DOHH2 (cell line): Measurements from ENCODE around the gene BCL2L13.

Source experiments
- CTCF ChIP-seq: fragments of 200-600 bp; sonication (generic); IDR thresholded peaks from one replicate; pipeline ENCODE4 v1.5.1; 2014; ENCODE audit warnings: antibody characterized with exemption, mild to moderate bottlenecking, low read depth, low read length; ENCODE audit not compliant: poor library complexity, severe bottlenecking
- EZH2phosphoT487 ChIP-seq: fragments of 200-600 bp; sonication (generic); IDR thresholded peaks from 2 replicates; pipeline ENCODE4 v1.6.1; 2017; ENCODE audit warnings: borderline replicate concordance, mild to moderate bottlenecking, antibody characterized with exemption, low read length, moderate library complexity, mixed read lengths

- TF ChIP-seq CTCF (no peak), EZH2phosphoT487 (no peak)
Measured at GRCh38 chr22:17770180-17771077, 131.9 kb downstream of the BCL2L13 start.
